ENCODE results near the gene MICALL2. TPM values are rescaled to one million over a fixed set of nuclear protein-coding genes. Genes with fewer than 3 reads are reported as not detected.

The MICALL2 gene
- total and polyA plus RNA-seq, 12 donors: 7.9 to 1,057 (median 77.7) TPM

DNA sequence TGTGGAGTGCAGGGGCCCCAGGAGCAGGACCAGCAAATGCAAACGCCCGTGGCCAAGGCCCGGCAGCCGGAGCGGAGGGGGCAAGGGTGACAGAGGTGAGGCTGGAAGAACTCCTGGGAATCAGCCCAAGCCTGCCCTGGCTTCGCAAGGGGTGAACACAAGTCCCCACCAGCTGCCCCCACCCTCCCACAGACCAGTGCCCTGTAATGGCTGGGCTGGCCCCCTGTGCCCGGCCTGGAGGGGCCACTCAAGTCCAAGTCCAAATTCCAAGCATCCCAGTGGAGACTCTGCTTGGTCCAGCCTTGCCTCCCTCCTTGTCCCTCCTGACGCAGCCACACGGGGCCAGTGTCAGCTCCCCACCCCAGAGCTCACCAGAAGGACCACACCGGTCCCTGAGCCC lies 28.0 kb downstream of the MICALL2 start:
- H3K4me1 ChIP-seq (replicated peaks in 1 of 2): no peaks in the 10 kb centered on the region
- DNase-seq: peak in 1 of 7 donors; percentile 22
- H3K27me3 ChIP-seq: no peaks in the 10 kb centered on the region
- H3K4me3 ChIP-seq: no peak overlapping the region
- TF ChIP-seq POLR2A (IDR thresholded peaks at IDR 0.05): no peak
- TF ChIP-seq, protein P1, sequence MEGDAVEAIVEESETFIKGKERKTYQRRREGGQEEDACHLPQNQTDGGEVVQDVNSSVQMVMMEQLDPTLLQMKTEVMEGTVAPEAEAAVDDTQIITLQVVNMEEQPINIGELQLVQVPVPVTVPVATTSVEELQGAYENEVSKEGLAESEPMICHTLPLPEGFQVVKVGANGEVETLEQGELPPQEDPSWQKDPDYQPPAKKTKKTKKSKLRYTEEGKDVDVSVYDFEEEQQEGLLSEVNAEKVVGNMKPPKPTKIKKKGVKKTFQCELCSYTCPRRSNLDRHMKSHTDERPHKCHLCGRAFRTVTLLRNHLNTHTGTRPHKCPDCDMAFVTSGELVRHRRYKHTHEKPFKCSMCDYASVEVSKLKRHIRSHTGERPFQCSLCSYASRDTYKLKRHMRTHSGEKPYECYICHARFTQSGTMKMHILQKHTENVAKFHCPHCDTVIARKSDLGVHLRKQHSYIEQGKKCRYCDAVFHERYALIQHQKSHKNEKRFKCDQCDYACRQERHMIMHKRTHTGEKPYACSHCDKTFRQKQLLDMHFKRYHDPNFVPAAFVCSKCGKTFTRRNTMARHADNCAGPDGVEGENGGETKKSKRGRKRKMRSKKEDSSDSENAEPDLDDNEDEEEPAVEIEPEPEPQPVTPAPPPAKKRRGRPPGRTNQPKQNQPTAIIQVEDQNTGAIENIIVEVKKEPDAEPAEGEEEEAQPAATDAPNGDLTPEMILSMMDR (IDR thresholded peaks at IDR 0.05): no peak
- peaks cover 0 to 6% of the 10 kb centered on the region in 2 donors for H3K36me3 ChIP-seq (replicated peaks in 1 of 2)
- no peaks in the 10 kb centered on the region for H3K9me3 ChIP-seq (replicated peaks in 1 of 3)
- H3K27ac ChIP-seq: no peak overlapping the region
- 46 to 54% (median 49%) methylated on average over 8 to 10 of the region's 10 CpGs for WGBS, 4 donors
- intact Hi-C loops (cut with DNase I): no loop called here

- Histone ChIP-seq H3K4me3 (no peak overlapping the region), H3K4me1 (replicated peaks in 1 of 2) (no peaks in the 10 kb centered on the region), H3K27ac (no peak overlapping the region), H3K27me3 (no peaks in the 10 kb centered on the region), H3K36me3 (replicated peaks in 1 of 2) (no peaks in the 10 kb centered on the region), H3K9me3 (replicated peaks in 1 of 3) (no peaks in the 10 kb centered on the region)
- DNase-seq: peak in 1 of 7 donors; percentile 24
- 66 to 74% (median 68%) methylated on average over 9 to 32 of the region's 32 CpGs for WGBS, 4 donors
- no peak for TF ChIP-seq POLR2A (IDR thresholded peaks at IDR 0.05)
- TF ChIP-seq, protein P1 (IDR thresholded peaks at IDR 0.05): no peak
- intact Hi-C loops (cut with DNase I): no loop called here
Measured at GRCh38 chr7:1430056-1430845, 29.0 kb downstream of the MICALL2 start.

- Histone ChIP-seq H3K36me3 (replicated peaks in 1 of 2) (no peaks in the 10 kb centered on the region), H3K9me3 (replicated peaks in 1 of 3) (no peaks in the 10 kb centered on the region), H3K4me3 (no peak overlapping the region), H3K27me3 (no peaks in the 10 kb centered on the region), H3K4me1 (replicated peaks in 1 of 2) (no peaks in the 10 kb centered on the region), H3K27ac (no peak overlapping the region)
- intact Hi-C loops (cut with DNase I): no loop called here
- TF ChIP-seq POLR2A (IDR thresholded peaks at IDR 0.05): no peak
- TF ChIP-seq, protein P1 (IDR thresholded peaks at IDR 0.05): no peak
- peak in 1 of 7 donors; percentile 23 for DNase-seq
- WGBS, 4 donors: 37 to 54% (median 51%) methylated on average over 5 to 20 of the region's 20 CpGs
Measured at GRCh38 chr7:1428941-1429501, 30.2 kb downstream of the MICALL2 start.

GRCh38 chr7:1427064-1427657 lies 32.1 kb downstream of the MICALL2 start:
- 84 to 88% (median 86%) methylated on average over 13 of the region's 13 CpGs for WGBS, 4 donors
- Histone ChIP-seq H3K9me3 (replicated peaks in 1 of 3) (no peaks in the 10 kb centered on the region), H3K4me3 (no peak overlapping the region), H3K27me3 (no peaks in the 10 kb centered on the region), H3K4me1 (replicated peaks in 1 of 2) (no peaks in the 10 kb centered on the region), H3K27ac (no peak overlapping the region), H3K36me3 (replicated peaks in 1 of 2) (no peaks in the 10 kb centered on the region)
- TF ChIP-seq POLR2A (IDR thresholded peaks at IDR 0.05): no peak
- TF ChIP-seq, protein P1 (IDR thresholded peaks at IDR 0.05): no peak
- DNase-seq: no peak
- intact Hi-C loops (cut with DNase I): no loop called here

Data from adrenal gland (tissue), 12 donors.